HG03025 (cell line): ENCODE data around the gene ZEB2.

Source experiments
- ATAC-seq: cut with Tn5 transposase; IDR thresholded peaks from one replicate; pipeline ENCODE4 v1.9.1; 2021; ENCODE audit warnings: mild to moderate bottlenecking, moderate library complexity; ENCODE audit not compliant: unreplicated experiment, low FRiP score

Gene ZEB2

GRCh38 chr2:144515099-144515695, 4.7 kb downstream of the ZEB2 start:
- ATAC-seq: no peak

DNA sequence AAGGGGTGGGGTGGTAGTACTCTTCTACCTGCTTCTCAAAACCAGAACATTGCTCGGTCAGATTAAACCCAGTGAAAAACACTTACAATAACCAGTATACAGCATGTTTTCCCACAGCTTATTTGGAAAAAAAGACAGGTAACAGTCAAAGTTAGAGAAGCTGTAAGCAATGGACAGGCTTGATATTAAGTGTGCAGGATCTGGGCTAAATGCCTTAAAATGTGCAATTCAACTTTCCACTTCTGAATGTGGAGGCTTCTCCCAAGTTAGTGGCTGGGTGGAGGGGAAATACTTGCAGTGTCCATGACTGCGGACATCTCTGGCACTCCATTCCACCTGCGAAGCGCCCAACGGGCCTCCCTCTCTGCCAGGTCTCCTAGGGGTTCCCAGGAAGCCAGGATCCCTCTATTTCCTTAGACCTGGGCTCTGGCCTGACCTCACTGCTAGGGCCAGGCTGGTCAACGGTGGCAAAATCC, 5.3 kb downstream of the ZEB2 start:
- no peak for ATAC-seq

- no peak for ATAC-seq
Measured at GRCh38 chr2:144513388-144514101, 6.4 kb downstream of the ZEB2 start.

DNA sequence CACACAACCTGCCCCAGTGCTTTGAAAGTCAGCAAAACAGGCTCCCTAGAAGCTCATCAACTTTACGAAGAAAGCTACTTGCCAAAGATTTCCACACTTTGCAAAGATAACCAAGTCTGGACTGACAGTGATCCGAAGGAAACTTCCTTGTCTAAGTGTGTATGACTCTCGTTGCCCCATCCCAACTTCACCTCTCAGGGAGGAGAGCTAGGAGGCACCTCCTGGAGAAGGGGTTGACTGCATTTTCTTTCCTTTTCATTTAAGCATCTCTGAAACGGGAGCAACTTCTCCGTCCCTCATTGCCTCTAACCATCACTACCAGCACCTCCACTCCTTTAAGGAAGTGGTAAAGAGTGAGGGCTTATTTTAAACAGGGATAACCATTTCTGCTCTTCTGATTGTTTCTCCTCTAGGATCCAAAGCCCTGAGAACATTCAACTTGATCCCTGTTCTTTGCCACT, 7.0 kb downstream of the ZEB2 start:
- ATAC-seq: no peak

GRCh38 chr2:144512470-144512869, 7.4 kb downstream of the ZEB2 start:
- no peak for ATAC-seq

- no peak for ATAC-seq
Measured at GRCh38 chr2:144511937-144512336, 8.0 kb downstream of the ZEB2 start.

DNA sequence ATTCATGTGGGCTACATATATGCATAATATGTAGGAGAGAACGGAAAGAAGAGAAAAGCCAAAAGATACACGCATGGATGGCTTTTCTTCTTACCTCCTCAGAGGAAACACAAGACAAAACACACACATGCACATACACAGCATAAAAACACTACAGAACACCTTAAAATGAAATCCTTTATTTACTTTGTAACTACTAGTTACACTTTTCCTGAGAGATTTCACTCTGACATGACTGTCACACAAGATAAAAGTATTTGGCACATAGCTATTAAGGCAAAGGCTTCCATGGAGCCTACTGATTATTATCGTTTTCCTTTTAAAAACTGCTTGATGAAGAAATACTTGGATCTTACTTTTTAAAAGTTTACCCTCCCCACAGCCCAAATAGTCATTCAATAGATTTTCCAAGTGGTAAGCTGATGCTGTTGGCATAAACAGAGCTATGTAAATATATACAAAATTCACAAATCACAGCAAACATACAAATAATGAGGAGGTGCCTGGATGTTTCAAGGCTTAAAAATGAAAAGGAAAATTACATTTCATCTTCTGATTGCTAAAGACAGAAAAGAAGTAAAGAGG, 8.6 kb downstream of the ZEB2 start:
- ATAC-seq: no peak

- peak; percentile 66 for ATAC-seq
Measured at GRCh38 chr2:144510294-144510991, 9.5 kb downstream of the ZEB2 start.

DNA sequence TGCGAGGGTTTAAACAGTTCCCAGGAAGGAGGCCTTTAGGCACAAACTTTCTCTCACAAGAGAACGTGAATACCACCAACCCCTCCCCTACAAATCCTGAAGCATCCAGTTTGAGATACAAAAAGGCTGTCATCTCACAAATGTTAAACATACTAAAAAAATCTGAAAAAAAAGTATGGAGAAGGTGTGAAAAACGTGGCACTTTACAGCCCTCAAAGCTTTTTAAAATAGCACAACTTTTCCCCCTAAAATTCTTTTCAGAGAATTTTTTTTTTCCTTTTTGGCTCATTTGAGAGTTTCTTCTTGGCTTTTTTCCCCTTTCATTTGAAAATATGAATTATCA, 10.1 kb downstream of the ZEB2 start:
- no peak for ATAC-seq

- no peak for ATAC-seq
Measured at GRCh38 chr2:144509001-144509878, 10.7 kb downstream of the ZEB2 start.

DNA sequence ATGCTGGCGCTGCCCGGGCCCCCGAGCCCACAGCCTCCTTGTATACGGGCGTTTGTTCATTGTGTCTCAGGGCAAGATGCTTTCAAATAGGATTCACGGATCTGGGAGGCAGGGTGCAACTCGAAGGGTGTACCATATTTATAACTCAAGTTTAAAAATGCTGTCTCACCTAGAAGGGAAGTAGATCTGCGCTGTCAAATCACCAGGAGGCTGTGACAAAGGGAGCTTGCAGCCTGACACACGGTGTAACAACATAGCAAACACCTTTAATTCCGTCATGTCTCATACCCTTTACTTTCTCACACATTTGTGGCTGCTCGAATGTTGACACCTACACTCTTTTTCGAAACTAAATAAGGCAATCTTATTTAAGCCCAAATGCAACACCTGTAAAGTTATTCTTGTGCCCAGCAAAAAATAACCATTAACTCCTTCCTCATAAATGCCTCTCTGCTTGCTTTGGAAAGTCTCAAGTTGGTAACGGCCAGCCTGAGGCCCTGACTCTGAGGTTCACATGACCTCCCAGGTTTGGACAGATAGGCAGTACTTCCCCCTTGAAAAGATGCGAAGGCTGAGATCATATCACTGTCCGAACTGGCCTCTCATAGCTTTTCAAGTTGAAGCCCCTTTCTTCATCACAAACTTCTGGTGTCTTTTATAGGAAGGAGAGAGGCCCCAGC, 11.6 kb downstream of the ZEB2 start:
- no peak for ATAC-seq

- ATAC-seq: no peak
Measured at GRCh38 chr2:144507441-144508171, 12.3 kb downstream of the ZEB2 start.

DNA sequence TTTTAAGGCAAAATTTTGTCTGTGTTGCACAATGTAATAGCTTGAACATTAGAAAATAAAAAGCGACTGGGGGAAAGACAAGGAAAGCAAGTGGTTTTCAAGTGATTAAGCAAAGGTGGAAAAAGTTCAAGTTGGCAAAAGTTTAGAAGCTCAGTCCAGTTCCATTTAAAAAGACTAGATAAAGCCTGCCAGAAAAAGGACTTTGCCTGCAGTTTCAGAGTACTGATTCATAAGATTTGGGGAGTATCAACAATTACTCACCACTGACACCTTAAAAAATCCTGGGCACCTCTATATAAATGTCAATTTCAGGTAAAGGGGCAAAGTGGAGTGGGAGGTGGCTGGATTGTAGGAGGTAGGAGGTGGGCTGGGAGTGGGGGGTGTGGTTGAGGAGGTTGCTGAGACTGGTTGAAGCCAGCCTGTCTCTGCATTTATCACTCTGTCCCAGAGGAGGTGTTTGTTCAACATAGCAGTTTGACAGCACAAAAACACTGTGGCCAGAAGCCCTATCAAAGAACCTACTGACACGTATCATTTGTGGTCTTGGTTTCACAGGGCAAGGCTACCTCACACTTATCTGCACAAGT, 14.6 kb downstream of the ZEB2 start:
- ATAC-seq: no peak

DNA sequence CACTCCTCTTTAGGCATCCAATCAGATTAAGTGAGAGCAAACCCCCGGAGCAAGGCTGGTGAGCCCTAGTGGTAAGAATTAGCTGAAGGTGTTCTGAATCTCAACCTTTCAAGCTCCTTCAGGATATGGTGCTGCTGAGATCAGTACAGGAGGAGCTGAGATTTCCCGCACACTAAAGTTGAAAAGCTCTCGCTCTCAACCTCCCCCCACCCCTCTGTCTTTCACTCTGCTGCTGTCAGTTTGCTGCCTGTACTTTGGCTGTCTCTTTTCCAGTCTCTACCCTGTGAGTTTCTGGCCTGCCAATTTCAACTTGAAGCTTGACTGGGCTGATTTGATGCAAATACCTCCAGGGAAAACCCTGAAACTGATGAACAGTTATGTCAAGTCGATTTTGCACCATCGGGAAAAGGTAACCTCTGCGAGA, 15.7 kb downstream of the ZEB2 start:
- no peak for ATAC-seq

GRCh38 chr2:144503242-144503641, 16.7 kb downstream of the ZEB2 start:
- no peak for ATAC-seq

- ATAC-seq: no peak
Measured at GRCh38 chr2:144502369-144502768, 17.6 kb downstream of the ZEB2 start.

- no peak for ATAC-seq
Measured at GRCh38 chr2:144501627-144502026, 18.3 kb downstream of the ZEB2 start.

- ATAC-seq: no peak
Measured at GRCh38 chr2:144501118-144501517, 18.8 kb downstream of the ZEB2 start.

- no peak for ATAC-seq
Measured at GRCh38 chr2:144500563-144500962, 19.4 kb downstream of the ZEB2 start.
